Panc1 (cell line): Measurements from ENCODE around the gene ASB5. TPM values are rescaled to one million over a fixed set of nuclear protein-coding genes. Genes with fewer than 3 reads are reported as not detected.

Experiments
- ATAC-seq: fragments of 200-7000 bp; cut with Tn5 transposase; 2 replicates; pipeline ENCODE4 v1.9.1; 2020; ENCODE audit warnings: mild to moderate bottlenecking, moderate library complexity
- BruUV-seq: library from RNA; stranded (reverse); fragments of 400-500 nt; replicated peaks from 2 replicates; lab custom pipeline; 2021; lab: Mats Ljungman, UMichigan
- CTCF ChIA-PET: fragments of 300-600 bp; sonication (Branson Sonifier 250); formaldehyde crosslinking; loops from one replicate; lab custom pipeline; 2022; ENCODE audit warnings: antibody characterized with exemption; lab: Charles Lee
- POLR2A ChIA-PET: fragments of 300-600 bp; sonication (Branson Sonifier 250); formaldehyde crosslinking; loops from one replicate; lab custom pipeline; 2022; ENCODE audit warnings: antibody characterized with exemption; lab: Charles Lee
- DNase-seq: peaks from one replicate; pipeline ENCODE4 v3.0.0-alpha.2; 2010; ENCODE audit warnings: low read depth, low spot score
- H3K27ac ChIP-seq: 2 replicates; pipeline ENCODE4 v1.5.1; 2011; ENCODE audit warnings: mild to moderate bottlenecking, low read length, inconsistent platforms
- H3K27me3 ChIP-seq: fragments of 200-500 bp; sonication (Bioruptor generic); 2 replicates; pipeline ENCODE4 v1.6.0; 2014; ENCODE audit warnings: low read length, inconsistent platforms; ENCODE audit not compliant: control insufficient read depth, insufficient read depth
- H3K36me3 ChIP-seq: fragments of 200-500 bp; sonication (Bioruptor generic); 2 replicates; pipeline ENCODE4 v1.5.1; 2014; ENCODE audit warnings: inconsistent platforms, mild to moderate bottlenecking, low read length, moderate library complexity; ENCODE audit not compliant: control insufficient read depth, insufficient read depth
- H3K4me1 ChIP-seq: 2 replicates; pipeline ENCODE4 v1.5.1; 2011; ENCODE audit warnings: inconsistent platforms, mild to moderate bottlenecking, low read length, moderate library complexity; ENCODE audit not compliant: control insufficient read depth, insufficient read depth
- H3K4me3 ChIP-seq, 2 experiments: 2 replicates each; pipeline ENCODE4 v1.5.1; 2011 to 2012; ENCODE audit warnings: low read depth in 2 of 2, low read length in 2 of 2, mild to moderate bottlenecking in 2 of 2, inconsistent platforms in 1 of 2, moderate library complexity in 1 of 2
- H3K9me3 ChIP-seq: fragments of 200-500 bp; sonication (Bioruptor generic); 2 replicates; pipeline ENCODE4 v1.5.1; 2014; ENCODE audit warnings: low read depth, mild to moderate bottlenecking, inconsistent platforms, low read length, moderate library complexity; ENCODE audit not compliant: control insufficient read depth, insufficient read depth
- CTCF ChIP-seq: fragments of 450-650 bp; IDR thresholded peaks from 2 replicates; pipeline ENCODE4 v1.5.1; 2017; ENCODE audit warnings: mild to moderate bottlenecking
- POLR2AphosphoS5 ChIP-seq: IDR thresholded peaks from 2 replicates; pipeline ENCODE4 v1.6.1; 2012; ENCODE audit warnings: mild to moderate bottlenecking, low read depth, low read length, moderate library complexity
- REST ChIP-seq, 2 experiments: IDR thresholded peaks; 2 replicates each; pipeline ENCODE4 v1.6.1; 2011 to 2012; ENCODE audit warnings: low read depth in 2 of 2, control low read depth in 1 of 2, low read length in 1 of 2, mild to moderate bottlenecking in 1 of 2, moderate library complexity in 1 of 2; ENCODE audit not compliant: insufficient read depth in 1 of 2
- SIN3A ChIP-seq: IDR thresholded peaks from 2 replicates; pipeline ENCODE4 v1.6.1; 2012; ENCODE audit warnings: low read depth, mild to moderate bottlenecking, low read length, moderate library complexity, borderline replicate concordance; ENCODE audit not compliant: insufficient read depth
- TCF7L2 ChIP-seq: IDR thresholded peaks from 2 replicates; pipeline ENCODE4 v1.6.1; 2011; ENCODE audit warnings: mild to moderate bottlenecking, low read depth, low read length, inconsistent platforms
- in situ Hi-C: cut with HindIII; loops from 2 replicates; pipeline ENCODE4 v1.10.0; 2016; ENCODE audit warnings: low sequenced_read_pairs, low pct_unique_long_range_greater_than_20kb
- intact Hi-C: fragments of 100-400 bp; cut with micrococcal nuclease; formaldehyde crosslinking; loops from one replicate; pipeline ENCODE4 v1.10.0; 2022; ENCODE audit not compliant: unreplicated experiment
- total RNA-seq: library from RNA; stranded (reverse); gene quantifications from one replicate; pipeline ENCODE4 v1.2.1, GENCODE V29; 2021; ENCODE audit not compliant: unreplicated experiment

Gene ASB5
- total RNA-seq, 1 experiment from 2014 or later = not detected

- Histone ChIP-seq H3K36me3 (no peaks in the 10 kb centered on the region), H3K27me3 (no peaks in the 10 kb centered on the region), H3K4me3 (no peak overlapping the region), H3K27ac (no peak overlapping the region), H3K4me1 (no peaks in the 10 kb centered on the region), H3K9me3 (no peaks in the 10 kb centered on the region)
- POLR2A ChIA-PET = no interaction called here
- no TSS peak for BruUV-seq
- ATAC-seq = no peak
- CTCF ChIA-PET = no interaction called here
- TF ChIP-seq POLR2AphosphoS5 (no peak), SIN3A (no peak), REST (IDR thresholded peaks at IDR 0.05; ENCODE audit: insufficient read depth in 1 of 2, low read depth in 2 of 2, low read length in 1 of 2) (no peak), TCF7L2 (no peak), CTCF (no peak)
- intact Hi-C loops = no loop called here
- in situ Hi-C loops = no loop called here
- DNase-seq = no peak
Observed at GRCh38 chr4:176223561-176223960, 45.5 kb downstream of the ASB5 start.

GRCh38 chr4:176222149-176222548, 46.9 kb downstream of the ASB5 start:
- Histone ChIP-seq H3K36me3 (no peaks in the 10 kb centered on the region), H3K27ac (no peak overlapping the region), H3K4me1 (no peaks in the 10 kb centered on the region), H3K4me3 (no peak overlapping the region), H3K9me3 (no peaks in the 10 kb centered on the region), H3K27me3 (no peaks in the 10 kb centered on the region)
- ATAC-seq = no peak
- DNase-seq = no peak
- intact Hi-C loops = no loop called here
- BruUV-seq = no TSS peak
- TF ChIP-seq SIN3A = no peak
- TF ChIP-seq REST (IDR thresholded peaks at IDR 0.05; ENCODE audit: insufficient read depth in 1 of 2, low read depth in 2 of 2, low read length in 1 of 2) = no peak
- no peak for TF ChIP-seq TCF7L2
- no peak for TF ChIP-seq CTCF
- TF ChIP-seq POLR2AphosphoS5 = no peak
- in situ Hi-C loops = no loop called here
- POLR2A ChIA-PET = interaction anchor here (0.6 kb wide), 1 partner anchor 208 kb away, joined by 3 read pairs; no protein-coding TSS in a partner anchor
- CTCF ChIA-PET = no interaction called here
